ENCODE data around the gene DNM1. TPM values are rescaled to one million over a fixed set of nuclear protein-coding genes. Genes with fewer than 3 reads are reported as not detected.

Gene DNM1
- total and polyA plus RNA-seq, 2 experiments from 2014 or later: 36.0 to 42.0 TPM

DNA sequence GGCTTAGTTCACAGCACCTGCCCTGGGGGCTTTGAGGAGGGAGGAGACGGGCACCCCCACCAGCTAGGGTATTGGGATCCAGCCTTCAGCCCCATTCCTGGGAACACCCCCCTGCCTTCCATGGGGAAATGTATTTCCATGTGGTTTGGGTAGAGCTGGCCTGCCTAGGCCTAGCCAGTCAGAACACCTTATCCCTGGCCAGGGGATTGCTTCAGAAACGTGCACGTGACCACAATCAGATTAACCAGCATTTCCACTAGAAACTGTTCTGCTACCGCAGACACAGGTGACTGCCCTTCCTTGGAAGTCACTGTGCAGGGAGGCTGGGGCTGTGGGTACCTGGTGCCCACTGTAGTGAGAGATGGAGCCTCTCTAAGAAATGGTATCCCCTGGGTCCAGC lies 29.1 kb upstream of the DNM1 start:
- H3K9me2 ChIP-seq (ENCODE audit: insufficient read depth): no peaks in the 10 kb centered on the region
- 0 out of 2 replicates have a peak, but pooled peaks cover 6% of the 10 kb centered on the region for H4K20me1 ChIP-seq (replicated peaks; ENCODE audit: insufficient read depth)
- no peak for TF ChIP-seq CREB1 (CRISPR knock-in tag; IDR thresholded peaks at IDR 0.05; ENCODE audit: low read depth)
- TF ChIP-seq, protein P1, sequence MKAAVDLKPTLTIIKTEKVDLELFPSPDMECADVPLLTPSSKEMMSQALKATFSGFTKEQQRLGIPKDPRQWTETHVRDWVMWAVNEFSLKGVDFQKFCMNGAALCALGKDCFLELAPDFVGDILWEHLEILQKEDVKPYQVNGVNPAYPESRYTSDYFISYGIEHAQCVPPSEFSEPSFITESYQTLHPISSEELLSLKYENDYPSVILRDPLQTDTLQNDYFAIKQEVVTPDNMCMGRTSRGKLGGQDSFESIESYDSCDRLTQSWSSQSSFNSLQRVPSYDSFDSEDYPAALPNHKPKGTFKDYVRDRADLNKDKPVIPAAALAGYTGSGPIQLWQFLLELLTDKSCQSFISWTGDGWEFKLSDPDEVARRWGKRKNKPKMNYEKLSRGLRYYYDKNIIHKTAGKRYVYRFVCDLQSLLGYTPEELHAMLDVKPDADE (IDR thresholded peaks at IDR 0.05): no peak
- no peak for TF ChIP-seq ZNF114 (CRISPR knock-in tag; IDR thresholded peaks at IDR 0.05)
- TF ChIP-seq ZNF331 (CRISPR knock-in tag; IDR thresholded peaks at IDR 0.05; ENCODE audit: low read depth): no peak
- TF ChIP-seq NANOG (IDR thresholded peaks at IDR 0.05; ENCODE audit: borderline replicate concordance): no peak
- TF ChIP-seq, protein P2, sequence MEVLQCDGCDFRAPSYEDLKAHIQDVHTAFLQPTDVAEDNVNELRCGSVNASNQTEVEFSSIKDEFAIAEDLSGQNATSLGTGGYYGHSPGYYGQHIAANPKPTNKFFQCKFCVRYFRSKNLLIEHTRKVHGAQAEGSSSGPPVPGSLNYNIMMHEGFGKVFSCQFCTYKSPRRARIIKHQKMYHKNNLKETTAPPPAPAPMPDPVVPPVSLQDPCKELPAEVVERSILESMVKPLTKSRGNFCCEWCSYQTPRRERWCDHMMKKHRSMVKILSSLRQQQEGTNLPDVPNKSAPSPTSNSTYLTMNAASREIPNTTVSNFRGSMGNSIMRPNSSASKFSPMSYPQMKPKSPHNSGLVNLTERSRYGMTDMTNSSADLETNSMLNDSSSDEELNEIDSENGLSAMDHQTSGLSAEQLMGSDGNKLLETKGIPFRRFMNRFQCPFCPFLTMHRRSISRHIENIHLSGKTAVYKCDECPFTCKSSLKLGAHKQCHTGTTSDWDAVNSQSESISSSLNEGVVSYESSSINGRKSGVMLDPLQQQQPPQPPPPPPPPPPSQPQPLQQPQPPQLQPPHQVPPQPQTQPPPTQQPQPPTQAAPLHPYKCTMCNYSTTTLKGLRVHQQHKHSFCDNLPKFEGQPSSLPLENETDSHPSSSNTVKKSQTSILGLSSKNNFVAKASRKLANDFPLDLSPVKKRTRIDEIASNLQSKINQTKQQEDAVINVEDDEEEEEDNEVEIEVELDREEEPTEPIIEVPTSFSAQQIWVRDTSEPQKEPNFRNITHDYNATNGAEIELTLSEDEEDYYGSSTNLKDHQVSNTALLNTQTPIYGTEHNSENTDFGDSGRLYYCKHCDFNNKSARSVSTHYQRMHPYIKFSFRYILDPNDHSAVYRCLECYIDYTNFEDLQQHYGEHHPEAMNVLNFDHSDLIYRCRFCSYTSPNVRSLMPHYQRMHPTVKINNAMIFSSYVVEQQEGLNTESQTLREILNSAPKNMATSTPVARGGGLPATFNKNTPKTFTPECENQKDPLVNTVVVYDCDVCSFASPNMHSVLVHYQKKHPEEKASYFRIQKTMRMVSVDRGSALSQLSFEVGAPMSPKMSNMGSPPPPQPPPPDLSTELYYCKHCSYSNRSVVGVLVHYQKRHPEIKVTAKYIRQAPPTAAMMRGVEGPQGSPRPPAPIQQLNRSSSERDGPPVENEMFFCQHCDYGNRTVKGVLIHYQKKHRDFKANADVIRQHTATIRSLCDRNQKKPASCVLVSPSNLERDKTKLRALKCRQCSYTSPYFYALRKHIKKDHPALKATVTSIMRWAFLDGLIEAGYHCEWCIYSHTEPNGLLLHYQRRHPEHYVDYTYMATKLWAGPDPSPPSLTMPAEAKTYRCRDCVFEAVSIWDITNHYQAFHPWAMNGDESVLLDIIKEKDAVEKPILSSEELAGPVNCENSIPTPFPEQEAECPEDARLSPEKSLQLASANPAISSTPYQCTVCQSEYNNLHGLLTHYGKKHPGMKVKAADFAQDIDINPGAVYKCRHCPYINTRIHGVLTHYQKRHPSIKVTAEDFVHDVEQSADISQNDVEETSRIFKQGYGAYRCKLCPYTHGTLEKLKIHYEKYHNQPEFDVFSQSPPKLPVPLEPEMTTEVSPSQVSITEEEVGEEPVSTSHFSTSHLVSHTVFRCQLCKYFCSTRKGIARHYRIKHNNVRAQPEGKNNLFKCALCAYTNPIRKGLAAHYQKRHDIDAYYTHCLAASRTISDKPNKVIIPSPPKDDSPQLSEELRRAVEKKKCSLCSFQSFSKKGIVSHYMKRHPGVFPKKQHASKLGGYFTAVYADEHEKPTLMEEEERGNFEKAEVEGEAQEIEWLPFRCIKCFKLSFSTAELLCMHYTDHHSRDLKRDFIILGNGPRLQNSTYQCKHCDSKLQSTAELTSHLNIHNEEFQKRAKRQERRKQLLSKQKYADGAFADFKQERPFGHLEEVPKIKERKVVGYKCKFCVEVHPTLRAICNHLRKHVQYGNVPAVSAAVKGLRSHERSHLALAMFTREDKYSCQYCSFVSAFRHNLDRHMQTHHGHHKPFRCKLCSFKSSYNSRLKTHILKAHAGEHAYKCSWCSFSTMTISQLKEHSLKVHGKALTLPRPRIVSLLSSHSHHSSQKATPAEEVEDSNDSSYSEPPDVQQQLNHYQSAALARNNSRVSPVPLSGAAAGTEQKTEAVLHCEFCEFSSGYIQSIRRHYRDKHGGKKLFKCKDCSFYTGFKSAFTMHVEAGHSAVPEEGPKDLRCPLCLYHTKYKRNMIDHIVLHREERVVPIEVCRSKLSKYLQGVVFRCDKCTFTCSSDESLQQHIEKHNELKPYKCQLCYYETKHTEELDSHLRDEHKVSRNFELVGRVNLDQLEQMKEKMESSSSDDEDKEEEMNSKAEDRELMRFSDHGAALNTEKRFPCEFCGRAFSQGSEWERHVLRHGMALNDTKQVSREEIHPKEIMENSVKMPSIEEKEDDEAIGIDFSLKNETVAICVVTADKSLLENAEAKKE (CRISPR knock-in tag; IDR thresholded peaks at IDR 0.05): no peak
- peaks cover 7% of the 10 kb centered on the region; the same call in 1 of the 2 replicates for H3K36me3 ChIP-seq (ENCODE audit: insufficient read depth)
- ATAC-seq: peak; percentile 42; the same call in 2 of the 3 replicates
- H3K4me2 ChIP-seq: no peak overlapping the region
- no peaks in the 10 kb centered on the region for H3K4me1 ChIP-seq (ENCODE audit: insufficient read depth)
- peak overlapping the region; percentile 39; the same call in 1 of the 2 replicates for H3K27ac ChIP-seq (ENCODE audit: low read depth)
- no peak overlapping the region for H2AFZ ChIP-seq
- H3F3A ChIP-seq (replicated peaks; ENCODE audit: low read depth): 0 out of 2 replicates have a peak, but pooled peaks cover 3% of the 10 kb centered on the region
- Mint-ChIP-seq H3K4me1 (no peaks in the 10 kb centered on the region), H3K27ac (no peak overlapping the region), H3K36me3 (ENCODE audit: low read depth) (peaks cover 43% of the 10 kb centered on the region), H3K4me3 (no peak overlapping the region), H3K9me3 (no peaks in the 10 kb centered on the region; the same call in 2 of the 3 replicates), H3K27me3 (ENCODE audit: insufficient read depth, low read depth, poor library complexity) (peaks cover 2% of the 10 kb centered on the region)
- no peak overlapping the region for H3K4me3 ChIP-seq
- DNase-seq (ENCODE audit: low spot score): no peak
- no peaks in the 10 kb centered on the region for H3K27me3 ChIP-seq (ENCODE audit: insufficient read depth)
- no peaks in the 10 kb centered on the region for H3K79me2 ChIP-seq (replicated peaks; ENCODE audit: insufficient read depth)

All from GM23338 (cell line).